ENCODE measurements around the gene NEB. TPM values are rescaled to one million over a fixed set of nuclear protein-coding genes. Genes with fewer than 3 reads are reported as not detected.
"Not testable (repeated sequence)": the region's sequence is repeated elsewhere in the genome, so short reads cannot be mapped to it uniquely, and the experiment has no call there.

The NEB gene
- polyA plus RNA-seq, 5 donors: 5.7 to 47.5 (median 9.6) TPM

GRCh38 chr2:151557883-151558282 is 176.4 kb downstream of the NEB start:
- DNase-seq: not testable (repeated sequence)

DNA sequence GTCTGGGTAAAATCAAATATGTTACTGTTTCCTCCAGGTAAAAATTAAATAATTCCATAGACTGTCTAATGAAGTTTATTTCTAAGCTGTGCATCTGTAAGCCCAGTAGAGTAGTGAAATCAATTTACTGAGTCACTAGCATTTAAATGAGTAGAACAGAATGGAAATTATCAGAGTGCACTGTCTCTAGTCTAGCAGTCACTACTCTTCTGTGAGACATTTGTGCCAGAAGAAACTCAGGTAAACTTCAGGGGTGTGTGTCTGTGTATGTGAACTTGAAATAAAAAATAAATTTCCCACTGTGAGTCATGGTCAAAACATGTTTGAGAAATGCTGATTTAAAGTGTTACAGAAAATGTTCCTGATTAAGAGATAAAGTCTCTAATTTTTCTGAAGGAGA is 178.2 kb downstream of the NEB start:
- no peak for DNase-seq

DNA sequence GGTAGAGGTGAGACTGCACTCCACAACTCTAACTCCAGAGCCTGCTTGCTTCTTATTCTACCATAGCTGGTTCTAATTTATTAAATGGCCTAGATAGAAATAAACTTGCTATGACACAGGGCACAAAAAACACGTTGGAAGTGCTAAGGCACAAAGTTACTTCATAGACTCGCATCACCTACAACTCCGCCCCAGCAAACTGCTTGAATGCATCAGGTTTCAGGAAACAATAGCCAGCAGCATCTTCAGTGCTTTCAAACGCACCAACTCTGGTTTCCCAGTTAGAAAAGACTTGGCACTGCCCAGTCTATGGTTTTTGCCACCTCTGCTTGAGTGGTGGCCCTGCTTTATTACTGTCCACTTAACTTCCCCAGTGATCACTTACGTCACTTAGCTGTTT is 182.0 kb downstream of the NEB start:
- no peak for DNase-seq

DNA sequence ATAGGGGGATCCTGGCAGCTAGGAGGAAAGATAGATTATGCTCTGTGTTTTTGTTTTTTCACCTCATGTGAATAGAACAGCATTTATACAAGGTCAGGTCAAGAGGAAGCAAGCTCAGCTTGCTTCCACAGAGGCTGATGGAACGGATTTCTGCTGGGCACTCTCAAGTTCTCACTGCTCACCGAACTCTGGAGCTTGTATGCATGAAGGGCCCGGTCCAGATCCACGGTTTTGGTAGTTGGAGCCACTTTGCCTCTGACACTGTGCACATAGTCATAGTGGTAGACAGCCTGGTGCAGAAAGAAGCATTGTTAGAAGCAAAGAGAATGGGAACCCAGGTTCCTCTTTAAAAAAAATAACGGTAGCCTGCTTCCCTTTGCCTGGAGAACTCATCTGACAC is 182.7 kb downstream of the NEB start:
- DNase-seq: no peak

DNA sequence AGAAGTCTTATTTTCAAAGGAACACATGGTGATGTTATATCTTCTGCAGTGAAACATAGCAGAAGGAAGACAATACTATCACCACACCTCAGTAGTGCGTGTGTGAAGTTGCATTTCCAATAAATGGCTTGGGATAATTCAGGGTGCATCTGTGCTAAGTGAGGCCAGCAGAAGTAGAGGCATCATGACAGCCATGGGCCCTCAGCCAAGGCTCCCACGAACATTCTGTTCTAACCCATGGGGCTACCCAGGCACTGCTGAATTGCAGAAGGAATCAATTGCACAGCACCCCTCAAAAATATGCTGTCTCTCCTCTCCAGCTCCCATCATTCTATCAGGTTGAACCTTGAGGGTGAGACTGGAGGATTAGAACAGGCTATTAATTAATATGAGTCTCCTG is 185.1 kb downstream of the NEB start:
- DNase-seq: no peak

- no peak for DNase-seq
Observed at GRCh38 chr2:151544449-151544848, 189.8 kb downstream of the NEB start.

GRCh38 chr2:151543876-151544275 is 190.4 kb downstream of the NEB start:
- DNase-seq: no peak

- no peak for DNase-seq
Observed at GRCh38 chr2:151534001-151534400, 200.3 kb downstream of the NEB start.

DNA sequence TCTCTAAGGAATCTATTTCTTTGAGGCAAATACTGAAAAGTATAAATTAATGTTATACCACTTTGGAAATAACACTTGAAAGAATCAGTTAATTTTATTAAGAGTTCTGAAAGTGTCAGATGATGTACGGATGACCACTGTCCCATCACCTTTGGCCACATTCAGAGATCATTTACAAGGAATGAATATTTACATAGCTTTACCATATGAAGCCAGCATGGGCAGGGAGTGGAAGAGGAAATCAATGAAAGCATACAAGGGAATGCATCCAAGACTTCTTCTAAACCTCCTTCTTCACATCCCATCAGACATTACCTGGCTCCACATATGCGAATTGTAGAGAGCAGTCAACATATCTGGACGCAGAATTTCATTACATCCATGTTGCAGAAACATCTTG is 201.1 kb downstream of the NEB start:
- DNase-seq: no peak

GRCh38 chr2:151526572-151527090 is 207.6 kb downstream of the NEB start:
- no peak for DNase-seq

GRCh38 chr2:151525821-151526373 is 208.4 kb downstream of the NEB start:
- DNase-seq: no peak

DNA sequence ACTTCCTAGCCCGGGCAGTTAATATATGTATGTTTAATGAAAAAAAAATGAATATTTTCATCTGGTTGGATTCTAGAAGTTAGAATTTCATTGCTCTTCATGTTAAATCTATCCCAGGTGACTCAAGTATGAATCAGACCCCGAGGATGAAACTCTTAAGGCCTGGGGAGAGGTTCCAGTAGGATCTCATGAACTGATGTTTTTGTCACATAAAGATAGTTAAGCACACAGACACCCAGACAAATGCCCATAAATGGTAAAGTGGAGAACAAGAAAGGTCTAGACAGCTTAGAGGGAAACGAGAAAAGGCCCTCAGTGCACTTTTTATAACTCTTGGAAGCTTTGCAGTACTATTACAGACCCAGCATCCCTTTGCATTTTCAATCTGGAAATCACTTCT is 210.4 kb downstream of the NEB start:
- no peak for DNase-seq

DNA sequence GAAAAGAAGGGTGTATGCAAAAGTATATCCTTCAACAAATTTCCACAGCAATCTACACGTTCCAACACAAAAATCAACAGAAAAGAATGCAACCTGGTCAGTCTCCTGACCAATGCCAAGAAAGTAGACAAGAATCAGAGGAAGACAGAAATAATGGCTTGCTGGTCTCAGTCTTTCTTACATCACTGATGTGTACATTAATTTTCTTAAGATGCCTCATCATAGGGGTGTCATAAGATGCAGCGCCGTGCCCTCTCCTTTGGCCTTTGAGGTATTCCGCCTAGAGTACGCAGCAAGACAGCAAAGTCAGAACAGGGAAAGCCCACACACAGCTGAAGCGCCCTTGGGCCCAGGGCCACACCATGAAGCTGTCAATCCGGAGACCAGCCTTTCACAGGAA is 211.7 kb downstream of the NEB start:
- no peak for DNase-seq

DNA sequence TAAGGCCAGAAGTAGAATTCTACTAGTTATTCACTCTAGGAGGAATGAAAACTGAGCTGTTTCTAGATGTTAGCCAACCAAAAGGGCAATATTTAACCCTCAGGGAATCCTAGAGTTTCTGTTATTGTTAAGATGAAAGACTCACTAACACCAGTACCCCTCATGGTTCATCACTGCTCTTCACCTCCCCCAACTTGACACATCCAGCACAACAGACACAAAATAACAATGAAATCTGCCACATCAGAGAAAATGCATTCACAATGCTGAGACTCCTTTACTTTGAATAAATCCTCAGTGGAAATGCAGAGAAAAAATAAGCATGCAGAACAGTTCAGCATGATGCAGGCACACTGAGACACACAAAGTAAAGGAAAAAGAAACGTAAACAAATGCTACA is 213.3 kb downstream of the NEB start:
- no peak for DNase-seq

GRCh38 chr2:151518802-151519201 is 215.5 kb downstream of the NEB start:
- DNase-seq: no peak

- DNase-seq: no peak
Observed at GRCh38 chr2:151508519-151508918, 225.8 kb downstream of the NEB start.

DNA sequence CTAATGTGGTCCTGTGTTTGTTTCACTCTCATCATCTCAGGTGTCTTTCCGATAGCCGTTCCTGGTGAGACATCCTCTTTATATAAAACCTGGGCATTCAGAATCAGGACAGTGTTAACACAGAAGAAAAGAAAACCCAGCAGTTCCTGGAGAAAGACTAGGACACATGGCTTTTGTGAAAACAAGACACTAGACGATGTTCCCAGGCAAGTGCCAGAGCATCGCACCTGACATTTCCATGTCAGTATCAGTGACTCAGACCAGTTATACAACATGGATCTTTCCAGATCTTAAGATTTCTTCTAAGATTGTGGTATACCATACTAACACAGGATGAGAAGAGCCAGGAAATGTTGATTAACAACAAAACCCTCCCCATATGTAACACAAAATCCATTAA is 228.1 kb downstream of the NEB start:
- DNase-seq: no peak

- no peak for DNase-seq
Observed at GRCh38 chr2:151498178-151498577, 236.1 kb downstream of the NEB start.

GRCh38 chr2:151491496-151491895 is 242.8 kb downstream of the NEB start:
- DNase-seq: no peak

- DNase-seq: no peak
Observed at GRCh38 chr2:151490276-151490675, 244.0 kb downstream of the NEB start.

DNA sequence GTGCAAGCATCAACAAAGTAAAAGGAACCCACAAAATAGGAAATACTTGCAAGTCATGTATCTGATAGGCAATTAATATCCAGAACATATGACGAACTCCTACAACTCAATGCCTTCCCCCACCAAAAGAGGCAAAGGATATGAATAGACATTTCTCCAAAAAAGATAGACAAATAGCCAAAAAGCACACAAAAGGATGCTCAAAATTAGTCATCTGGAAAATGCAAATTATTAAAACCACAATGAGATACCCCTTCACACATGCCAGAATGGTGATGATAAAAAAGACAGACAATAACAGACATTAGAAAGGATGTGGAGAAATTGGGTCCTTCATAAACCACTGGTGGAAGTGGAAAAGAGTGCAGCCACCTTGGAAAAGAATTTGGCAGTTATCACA is 248.2 kb downstream of the NEB start:
- DNase-seq: no peak

GRCh38 chr2:151484100-151484499 is 250.2 kb downstream of the NEB start:
- DNase-seq: no peak

DNA sequence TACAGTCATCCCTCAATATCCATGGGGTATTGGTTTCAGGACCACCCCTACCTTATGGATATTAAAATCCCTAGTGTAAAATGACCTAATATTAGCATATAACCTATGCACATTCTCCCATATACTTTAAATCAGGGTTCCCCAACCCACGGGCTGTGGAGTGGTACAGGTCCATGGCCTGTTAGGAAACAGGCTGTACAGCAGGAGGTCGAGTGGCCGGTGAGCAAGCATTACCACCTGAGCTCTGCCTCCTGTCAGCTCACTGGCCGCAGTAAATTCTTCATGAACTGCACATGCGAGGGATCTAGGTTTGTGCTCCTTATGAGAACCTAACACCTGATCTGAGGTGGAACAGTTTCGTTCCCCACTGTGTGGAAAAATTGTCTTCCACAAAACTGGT is 250.7 kb downstream of the NEB start:
- DNase-seq: no peak

GRCh38 chr2:151482171-151482725 is 252.0 kb downstream of the NEB start:
- no peak for DNase-seq

Data from right lung (tissue), 5 donors.